22Rv1 (cell line): Measurements from ENCODE around the gene SLC35E2B.

Experiments used
- ZFX ChIP-seq: fragments of 450-650 bp; IDR thresholded peaks from 2 replicates; pipeline ENCODE4 v1.6.1; 2017; ENCODE audit warnings: antibody characterized with exemption, borderline replicate concordance
- TF ChIP-seq, protein P1 (sequence below): fragments of 450-650 bp; IDR thresholded peaks from 2 replicates; pipeline ENCODE4 v1.5.1; 2017; ENCODE audit warnings: mild to moderate bottlenecking

- TF ChIP-seq, protein P1, sequence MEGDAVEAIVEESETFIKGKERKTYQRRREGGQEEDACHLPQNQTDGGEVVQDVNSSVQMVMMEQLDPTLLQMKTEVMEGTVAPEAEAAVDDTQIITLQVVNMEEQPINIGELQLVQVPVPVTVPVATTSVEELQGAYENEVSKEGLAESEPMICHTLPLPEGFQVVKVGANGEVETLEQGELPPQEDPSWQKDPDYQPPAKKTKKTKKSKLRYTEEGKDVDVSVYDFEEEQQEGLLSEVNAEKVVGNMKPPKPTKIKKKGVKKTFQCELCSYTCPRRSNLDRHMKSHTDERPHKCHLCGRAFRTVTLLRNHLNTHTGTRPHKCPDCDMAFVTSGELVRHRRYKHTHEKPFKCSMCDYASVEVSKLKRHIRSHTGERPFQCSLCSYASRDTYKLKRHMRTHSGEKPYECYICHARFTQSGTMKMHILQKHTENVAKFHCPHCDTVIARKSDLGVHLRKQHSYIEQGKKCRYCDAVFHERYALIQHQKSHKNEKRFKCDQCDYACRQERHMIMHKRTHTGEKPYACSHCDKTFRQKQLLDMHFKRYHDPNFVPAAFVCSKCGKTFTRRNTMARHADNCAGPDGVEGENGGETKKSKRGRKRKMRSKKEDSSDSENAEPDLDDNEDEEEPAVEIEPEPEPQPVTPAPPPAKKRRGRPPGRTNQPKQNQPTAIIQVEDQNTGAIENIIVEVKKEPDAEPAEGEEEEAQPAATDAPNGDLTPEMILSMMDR = no peak
- TF ChIP-seq ZFX = no peak
These were observed 27.4 kb downstream of the SLC35E2B start for GRCh38 chr1:1664941-1665814.
